ENCODE data around the gene FYN.

DNA sequence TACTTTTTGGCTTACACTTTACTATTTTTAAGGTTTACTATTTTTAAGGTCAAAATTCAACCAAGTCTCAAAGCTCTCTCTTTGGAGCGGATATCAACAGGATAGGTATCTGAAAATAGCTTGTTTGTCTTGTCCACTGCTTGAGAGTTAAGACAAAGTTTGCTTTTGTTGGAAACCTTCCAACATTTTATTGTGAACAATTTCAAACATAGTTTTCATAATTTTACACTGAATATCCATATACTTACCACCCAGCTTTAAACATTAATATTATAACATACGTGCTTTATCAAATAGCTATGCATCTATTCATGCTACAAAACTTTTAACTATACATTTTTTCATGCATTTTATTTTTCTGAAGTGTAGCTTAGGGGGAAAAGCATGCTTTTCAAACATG lies 109.9 kb downstream of the FYN start:
- no peak for TF ChIP-seq NFIC (IDR thresholded peaks at IDR 0.05)
- no peak for TF ChIP-seq YY1 (IDR thresholded peaks at IDR 0.05; ENCODE audit: low read depth)
- TF ChIP-seq, protein P1, sequence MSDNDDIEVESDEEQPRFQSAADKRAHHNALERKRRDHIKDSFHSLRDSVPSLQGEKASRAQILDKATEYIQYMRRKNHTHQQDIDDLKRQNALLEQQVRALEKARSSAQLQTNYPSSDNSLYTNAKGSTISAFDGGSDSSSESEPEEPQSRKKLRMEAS (IDR thresholded peaks at IDR 0.05): no peak

Measured in Ishikawa (cell line).